HAP-1 (cell line): Measurements from ENCODE around the gene PNMT.
A peak's percentile ranks its signal among the peaks of the same experiment; 100 is the strongest.

Experiments
- DNase-seq, 2 experiments: peaks; one replicate each; pipeline ENCODE4 v3.0.0-alpha.2; 2016 to 2020; ENCODE audit warnings: low spot score in 2 of 2
- H3K27me3 ChIP-seq: fragments of 250-450 bp; sonication (Bioruptor Pico); 2 replicates; pipeline ENCODE4 v1.5.1; 2020; ENCODE audit warnings: low read depth, mild to moderate bottlenecking, moderate library complexity
- H3K36me3 ChIP-seq: fragments of 250-450 bp; sonication (Bioruptor Pico); replicated peaks from 2 replicates; pipeline ENCODE4 v1.5.1; 2020; ENCODE audit warnings: mild to moderate bottlenecking
- H3K4me1 ChIP-seq: fragments of 250-450 bp; sonication (Bioruptor Pico); 2 replicates; pipeline ENCODE4 v1.5.1; 2020; ENCODE audit warnings: mild to moderate bottlenecking
- H3K4me3 ChIP-seq: fragments of 250-450 bp; sonication (Bioruptor Pico); 2 replicates; pipeline ENCODE4 v1.5.1; 2020; ENCODE audit warnings: mild to moderate bottlenecking, moderate library complexity
- H3K9me3 ChIP-seq: fragments of 250-450 bp; sonication (Bioruptor Pico); 2 replicates; pipeline ENCODE4 v1.5.1; 2020; ENCODE audit warnings: mild to moderate bottlenecking, moderate library complexity
- in situ Hi-C: fragments of 300-500 bp; cut with MboI; formaldehyde crosslinking; loops from 3 replicates; pipeline ENCODE4 v1.14.3; 2020; ENCODE audit warnings: low sequenced_read_pairs, inconsistent platforms, mixed read lengths

The PNMT gene, protein sequence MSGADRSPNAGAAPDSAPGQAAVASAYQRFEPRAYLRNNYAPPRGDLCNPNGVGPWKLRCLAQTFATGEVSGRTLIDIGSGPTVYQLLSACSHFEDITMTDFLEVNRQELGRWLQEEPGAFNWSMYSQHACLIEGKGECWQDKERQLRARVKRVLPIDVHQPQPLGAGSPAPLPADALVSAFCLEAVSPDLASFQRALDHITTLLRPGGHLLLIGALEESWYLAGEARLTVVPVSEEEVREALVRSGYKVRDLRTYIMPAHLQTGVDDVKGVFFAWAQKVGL

DNA sequence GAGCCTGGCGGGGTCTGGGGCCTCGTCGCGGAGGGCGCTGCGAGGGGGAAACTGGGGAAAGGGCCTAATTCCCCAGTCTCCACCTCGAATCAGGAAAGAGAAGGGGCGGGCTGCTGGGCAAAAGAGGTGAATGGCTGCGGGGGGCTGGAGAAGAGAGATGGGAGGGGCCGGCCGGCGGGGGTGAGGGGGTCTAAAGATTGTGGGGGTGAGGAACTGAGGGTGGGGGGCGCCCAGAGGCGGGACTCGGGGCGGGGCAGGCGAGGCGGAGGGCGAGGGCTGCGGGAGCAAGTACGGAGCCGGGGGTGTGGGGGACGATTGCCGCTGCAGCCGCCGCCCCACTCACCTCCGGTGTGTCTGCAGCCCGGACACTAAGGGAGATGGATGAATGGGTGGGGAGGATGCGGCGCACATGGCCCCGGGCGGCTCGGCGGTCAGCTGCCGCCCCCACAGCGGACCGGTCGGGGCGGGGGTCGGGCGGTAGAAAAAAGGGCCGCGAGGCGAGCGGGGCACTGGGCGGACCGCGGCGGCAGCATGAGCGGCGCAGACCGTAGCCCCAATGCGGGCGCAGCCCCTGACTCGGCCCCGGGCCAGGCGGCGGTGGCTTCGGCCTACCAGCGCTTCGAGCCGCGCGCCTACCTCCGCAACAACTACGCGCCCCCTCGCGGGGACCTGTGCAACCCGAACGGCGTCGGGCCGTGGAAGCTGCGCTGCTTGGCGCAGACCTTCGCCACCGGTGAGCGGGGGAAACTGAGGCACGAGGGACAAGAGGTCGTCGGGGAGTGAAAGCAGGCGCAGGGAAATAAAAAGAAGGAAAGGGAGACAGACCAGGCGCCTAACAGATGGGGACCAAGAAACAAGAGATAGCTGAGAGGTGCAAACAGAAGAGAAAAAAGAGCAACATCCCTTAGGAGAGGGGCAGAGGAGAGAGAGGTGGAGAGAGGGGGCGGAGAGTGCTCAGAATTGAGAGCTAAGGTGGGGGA is at the start of gene PNMT:
Gene PNMT, plus strand, starts transcription at position 509 of the 980 bp plus-strand sequence. Its CDS starts 23 bp downstream, at position 532.
- peak; percentile 65 to 87 for DNase-seq
- in situ Hi-C loops: no loop called here

GRCh38 chr17:39618956-39619785 is 49.1 kb upstream of the PNMT start:
- DNase-seq: no peak
- Histone ChIP-seq H3K36me3 (no peaks in the 10 kb centered on the region), H3K4me3 (no peak overlapping the region), H3K27me3 (no peaks in the 10 kb centered on the region), H3K4me1 (peaks cover 9% of the 10 kb centered on the region), H3K9me3 (no peaks in the 10 kb centered on the region)
- in situ Hi-C loops: no loop called here

More for the DNA sequence above, at the start of gene PNMT:
- no peaks in the 10 kb centered on the region for H3K27me3 ChIP-seq
- no peaks in the 10 kb centered on the region for H3K36me3 ChIP-seq
- peaks cover 5% of the 10 kb centered on the region for H3K4me1 ChIP-seq
- H3K4me3 ChIP-seq: peak within 1 kb of the TSS; percentile 14; the same call in 1 of the 2 replicates
- H3K9me3 ChIP-seq: no peaks in the 10 kb centered on the region

GRCh38 chr17:39619786-39620101 is 48.5 kb upstream of the PNMT start:
- Histone ChIP-seq H3K4me3 (no peak overlapping the region), H3K4me1 (peaks cover 9% of the 10 kb centered on the region), H3K36me3 (no peaks in the 10 kb centered on the region), H3K9me3 (no peaks in the 10 kb centered on the region), H3K27me3 (no peaks in the 10 kb centered on the region)
- DNase-seq: no peak
- in situ Hi-C loops: loop anchor here (5.0 kb wide), 1 partner anchor 77 kb away; no protein-coding TSS in a partner anchor

- Histone ChIP-seq H3K4me1 (peaks cover 9% of the 10 kb centered on the region), H3K36me3 (no peaks in the 10 kb centered on the region), H3K9me3 (no peaks in the 10 kb centered on the region), H3K4me3 (no peak overlapping the region), H3K27me3 (no peaks in the 10 kb centered on the region)
- in situ Hi-C loops: loop anchor here (5.0 kb wide), 1 partner anchor 79 kb away; no protein-coding TSS in a partner anchor
- DNase-seq: peak; percentile 68 to 89
These were observed 46.5 kb upstream of the PNMT start for GRCh38 chr17:39621523-39622379.

GRCh38 chr17:39622380-39623006 is 45.8 kb upstream of the PNMT start:
- H3K4me3 ChIP-seq: no peak overlapping the region
- DNase-seq: no peak
- H3K9me3 ChIP-seq: no peaks in the 10 kb centered on the region
- in situ Hi-C loops: loop anchor here (5.0 kb wide), 1 partner anchor 80 kb away; no protein-coding TSS in a partner anchor
- H3K36me3 ChIP-seq: no peaks in the 10 kb centered on the region
- H3K27me3 ChIP-seq: no peaks in the 10 kb centered on the region
- H3K4me1 ChIP-seq: peaks cover 8% of the 10 kb centered on the region

DNA sequence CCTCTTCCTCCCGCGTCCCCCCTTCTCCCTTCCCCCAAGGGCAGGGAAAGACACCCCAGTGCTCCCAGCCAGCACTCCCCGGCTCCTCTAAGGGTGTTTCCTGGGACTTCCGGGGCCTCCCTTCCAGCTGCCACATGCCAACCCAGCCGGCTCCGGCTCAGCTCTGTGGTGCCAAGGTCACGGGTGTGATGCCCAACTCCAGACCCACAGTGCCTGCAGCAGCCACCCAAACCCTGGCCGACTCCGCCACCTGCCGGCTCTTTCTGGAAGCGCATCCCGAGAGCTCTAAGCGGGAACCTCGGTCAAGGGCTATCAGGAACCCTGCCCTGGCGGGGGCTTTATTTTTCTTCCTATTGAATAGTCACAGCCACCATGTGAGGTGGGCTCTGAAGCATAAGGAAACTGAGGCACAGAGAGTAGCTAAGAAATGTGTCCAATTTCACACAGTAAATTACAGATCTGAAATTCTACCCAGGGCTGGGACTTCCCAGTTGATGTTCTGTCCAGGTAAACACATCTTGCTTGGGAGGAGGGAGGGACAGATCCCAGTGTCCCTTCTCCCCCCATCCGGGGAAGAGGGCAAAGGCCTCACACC is 44.8 kb upstream of the PNMT start:
- H3K27me3 ChIP-seq: no peaks in the 10 kb centered on the region
- in situ Hi-C loops: loop anchor here (5.0 kb wide), 1 partner anchor 81 kb away; no protein-coding TSS in a partner anchor
- H3K4me1 ChIP-seq: peaks cover 5% of the 10 kb centered on the region
- no peak overlapping the region for H3K4me3 ChIP-seq
- H3K36me3 ChIP-seq: no peaks in the 10 kb centered on the region
- peak in 1 of 2 experiments; percentile 91 for DNase-seq
- no peaks in the 10 kb centered on the region for H3K9me3 ChIP-seq

- no peak for DNase-seq
- Histone ChIP-seq H3K36me3 (no peaks in the 10 kb centered on the region), H3K27me3 (no peaks in the 10 kb centered on the region), H3K9me3 (no peaks in the 10 kb centered on the region), H3K4me3 (no peak overlapping the region), H3K4me1 (peaks cover 2% of the 10 kb centered on the region; the same call in 1 of the 2 replicates)
- in situ Hi-C loops: loop anchor here (5.0 kb wide), 1 partner anchor 82 kb away; no protein-coding TSS in a partner anchor
These were observed 43.9 kb upstream of the PNMT start for GRCh38 chr17:39624313-39624712.

GRCh38 chr17:39625198-39625785 is 43.0 kb upstream of the PNMT start:
- Histone ChIP-seq H3K27me3 (peaks cover 3% of the 10 kb centered on the region; the same call in 1 of the 2 replicates), H3K4me3 (no peak overlapping the region), H3K9me3 (no peaks in the 10 kb centered on the region), H3K36me3 (no peaks in the 10 kb centered on the region), H3K4me1 (peaks cover 2% of the 10 kb centered on the region; the same call in 1 of the 2 replicates)
- no peak for DNase-seq
- in situ Hi-C loops: no loop called here

GRCh38 chr17:39626171-39627046 is 41.8 kb upstream of the PNMT start, which contains the start of gene PPP1R1B:
Gene PPP1R1B, plus strand, starts transcription at chr17:39626952. Its CDS starts 441 bp downstream, at chr17:39627393.
- Histone ChIP-seq H3K36me3 (no peaks in the 10 kb centered on the region), H3K4me1 (peaks cover 2% of the 10 kb centered on the region; the same call in 1 of the 2 replicates), H3K9me3 (no peaks in the 10 kb centered on the region), H3K27me3 (peaks cover 3% of the 10 kb centered on the region; the same call in 1 of the 2 replicates), H3K4me3 (no peak within 1 kb of the TSS)
- in situ Hi-C loops: no loop called here
- no peak for DNase-seq

DNA sequence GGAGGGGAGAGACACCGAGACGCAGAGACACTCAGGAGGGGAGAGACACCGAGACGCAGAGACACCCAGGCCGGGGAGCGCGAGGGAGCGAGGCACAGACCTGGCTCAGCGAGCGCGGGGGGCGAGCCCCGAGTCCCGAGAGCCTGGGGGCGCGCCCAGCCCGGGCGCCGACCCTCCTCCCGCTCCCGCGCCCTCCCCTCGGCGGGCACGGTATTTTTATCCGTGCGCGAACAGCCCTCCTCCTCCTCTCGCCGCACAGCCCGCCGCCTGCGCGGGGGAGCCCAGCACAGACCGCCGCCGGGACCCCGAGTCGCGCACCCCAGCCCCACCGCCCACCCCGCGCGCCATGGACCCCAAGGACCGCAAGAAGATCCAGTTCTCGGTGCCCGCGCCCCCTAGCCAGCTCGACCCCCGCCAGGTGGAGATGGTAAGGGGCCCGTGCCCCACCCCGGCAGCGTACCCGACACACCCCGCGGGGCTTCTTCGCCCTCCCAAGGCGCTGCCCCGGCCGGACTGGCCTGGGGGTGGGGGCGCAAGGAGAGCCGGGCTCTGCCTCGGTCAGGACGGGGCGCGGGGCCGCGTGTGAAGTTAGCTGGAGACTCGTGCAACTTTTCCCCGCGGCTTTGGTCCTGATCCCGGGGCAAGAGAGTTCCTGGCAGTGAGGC is 41.1 kb upstream of the PNMT start:
- in situ Hi-C loops: no loop called here
- DNase-seq: no peak
- Histone ChIP-seq H3K4me3 (no peak overlapping the region), H3K36me3 (no peaks in the 10 kb centered on the region), H3K27me3 (peaks cover 3% of the 10 kb centered on the region; the same call in 1 of the 2 replicates), H3K9me3 (no peaks in the 10 kb centered on the region), H3K4me1 (peaks cover under 1% of the 10 kb centered on the region; the same call in 1 of the 2 replicates)
